Keratinocyte (primary cell): ENCODE measurements around the gene WNT7A. TPM values are rescaled to one million over a fixed set of nuclear protein-coding genes. Genes with fewer than 3 reads are reported as not detected.
A peak's percentile ranks its signal among the peaks of the same experiment; 100 is the strongest.

Source experiments
- DNase-seq: peaks from one replicate; pipeline ENCODE4 v3.0.0-alpha.2; 2011; ENCODE audit warnings: low read depth, missing footprints, low spot score
- FAIRE-seq: peaks from 2 replicates; lab custom pipeline; 2011; peaks lifted over from hg19 to GRCh38; lab: Jason Lieb, UNC
- H2AFZ ChIP-seq: 2 replicates; pipeline ENCODE4 v1.6.0; 2012; ENCODE audit warnings: low read length, control low read depth, inconsistent platforms; ENCODE audit not compliant: control insufficient read depth
- H3K27ac ChIP-seq: 2 replicates; pipeline ENCODE4 v1.5.1; 2011; ENCODE audit warnings: low read length; ENCODE audit not compliant: control insufficient read depth, insufficient read depth
- H3K27me3 ChIP-seq: 3 replicates; pipeline ENCODE4 v1.6.0; 2011; ENCODE audit warnings: low read length; ENCODE audit not compliant: control insufficient read depth, insufficient read depth; ENCODE audit errors: extremely low read depth
- H3K36me3 ChIP-seq, 2 experiments: 2 replicates in 1 of 2; 3 replicates in 1 of 2; pipeline ENCODE4 v1.5.1; 2011; ENCODE audit warnings: low read length in 2 of 2, mild to moderate bottlenecking in 1 of 2; ENCODE audit not compliant: control insufficient read depth in 2 of 2, insufficient read depth in 2 of 2; ENCODE audit errors: extremely low read depth in 1 of 2
- H3K4me1 ChIP-seq: 3 replicates; pipeline ENCODE4 v1.5.1; 2011; ENCODE audit warnings: low read length; ENCODE audit not compliant: control insufficient read depth, insufficient read depth; ENCODE audit errors: extremely low read depth
- H3K4me2 ChIP-seq: 3 replicates; pipeline ENCODE4 v1.6.0; 2011; ENCODE audit warnings: low read depth, low read length; ENCODE audit not compliant: control insufficient read depth, insufficient read depth; ENCODE audit errors: extremely low read depth
- H3K4me3 ChIP-seq, 3 experiments: fragments of 200-600 bp in 1 of 3; sonication (generic) in 1 of 3; 2 replicates in 2 of 3; 3 replicates in 1 of 3; pipeline ENCODE4 v1.5.1; 2011 to 2016; ENCODE audit warnings: low read length in 3 of 3, mild to moderate bottlenecking in 3 of 3, control low read depth in 2 of 3, inconsistent platforms in 1 of 3, low read depth in 1 of 3, mixed read lengths in 1 of 3, mixed run types in 1 of 3, moderate library complexity in 1 of 3; ENCODE audit not compliant: control insufficient read depth in 2 of 3, insufficient read depth in 2 of 3; ENCODE audit errors: extremely low read depth in 1 of 3
- H3K79me2 ChIP-seq: 2 replicates; pipeline ENCODE4 v1.6.0; 2012; ENCODE audit warnings: low read length; ENCODE audit not compliant: control insufficient read depth, insufficient read depth
- H3K9ac ChIP-seq: 3 replicates; pipeline ENCODE4 v1.6.0; 2011; ENCODE audit warnings: low read length; ENCODE audit not compliant: control insufficient read depth, insufficient read depth; ENCODE audit errors: extremely low read depth
- H3K9me1 ChIP-seq: 3 replicates; pipeline ENCODE4 v1.6.0; 2011; ENCODE audit warnings: low read length; ENCODE audit not compliant: control insufficient read depth, insufficient read depth; ENCODE audit errors: extremely low read depth
- H3K9me3 ChIP-seq: 2 replicates; pipeline ENCODE4 v1.5.1; 2012; ENCODE audit warnings: low read depth, low read length; ENCODE audit not compliant: control insufficient read depth
- H4K20me1 ChIP-seq: 3 replicates; pipeline ENCODE4 v1.6.0; 2011; ENCODE audit warnings: low read length; ENCODE audit not compliant: control insufficient read depth, insufficient read depth; ENCODE audit errors: extremely low read depth
- CTCF ChIP-seq, 3 experiments: IDR thresholded peaks in 1 of 3; conservative IDR thresholded peaks in 1 of 3; optimal IDR thresholded peaks in 1 of 3; 2 replicates in 2 of 3; 3 replicates in 1 of 3; pipeline versions ENCODE3 to v1.5.1; 2011; ENCODE audit warnings: low read length in 3 of 3, mild to moderate bottlenecking in 3 of 3, moderate library complexity in 2 of 3, control low read depth in 1 of 3, inconsistent platforms in 1 of 3; ENCODE audit not compliant: insufficient read depth in 2 of 3; ENCODE audit errors: extremely low read depth in 1 of 3
- EZH2 ChIP-seq: IDR thresholded peaks from one replicate; pipeline ENCODE4 v1.6.1; 2012; ENCODE audit warnings: inconsistent platforms, mild to moderate bottlenecking, low read length, moderate library complexity
- dilution Hi-C: fragments of 300-500 bp; cut with MboI; formaldehyde crosslinking; loops from one replicate; pipeline ENCODE4 v1.7.0; 2020; ENCODE audit warnings: low sequenced_read_pairs; ENCODE audit not compliant: extremely low pct_ligation_motif_present
- polyA plus RNA-seq, 5 experiments: library from polyadenylated mRNA; depleted of rRNA in 3 of 5; stranded (reverse) in 3 of 5; stranded (forward) in 1 of 5; unstranded in 1 of 5; fragments of >200 nt; gene quantifications; 1 replicate in 1 of 5; 2 replicates in 3 of 5; 3 replicates in 1 of 5; pipeline versions ENCODE4 v1.2.1 to v1.2.3, GENCODE V29; 2011 to 2012; ENCODE audit warnings: missing spikeins in 2 of 5, low read depth in 1 of 5, low replicate concordance in 1 of 5

WNT7A gene
- polyA plus RNA-seq, 1 donor (not counting 4 experiments of a cell fraction or from before 2014, with no cell fraction given): 20.3 TPM

GRCh38 chr3:13853978-13854296 is 25.9 kb downstream of the WNT7A start:
- Histone ChIP-seq H3K9ac (peak overlapping the region; percentile 67), H3K36me3 (peaks cover 14 to 50% of the 10 kb centered on the region in 2 experiments), H4K20me1 (no peaks in the 10 kb centered on the region), H3K9me3 (no peaks in the 10 kb centered on the region), H3K27ac (peak overlapping the region; percentile 97), H3K4me2 (peak overlapping the region; percentile 20), H3K4me1 (peaks cover 89% of the 10 kb centered on the region), H3K4me3 (no peak overlapping the region), H2AFZ (no peak overlapping the region), H3K9me1 (no peaks in the 10 kb centered on the region), H3K27me3 (no peaks in the 10 kb centered on the region), H3K79me2 (peaks cover 40% of the 10 kb centered on the region)
- dilution Hi-C loops: no loop called here
- no peak for TF ChIP-seq EZH2
- DNase-seq (peak; percentile 99), FAIRE-seq (peak; percentile 99)

- peak overlapping the region; percentile 20 for H3K4me2 ChIP-seq
- no peaks in the 10 kb centered on the region for H3K9me3 ChIP-seq
- no peak overlapping the region for H3K4me3 ChIP-seq
- peaks cover 89% of the 10 kb centered on the region for H3K4me1 ChIP-seq
- no peaks in the 10 kb centered on the region for H3K27me3 ChIP-seq
- no peak for DNase-seq
- H3K79me2 ChIP-seq: peaks cover 44% of the 10 kb centered on the region
- TF ChIP-seq CTCF (optimal IDR thresholded peaks at IDR 0.05 in 1 of 3, IDR thresholded peaks at IDR 0.05 in 1 of 3, conservative IDR thresholded peaks at IDR 0.05 in 1 of 3; ENCODE audit: extremely low read depth in 1 of 3, insufficient read depth in 2 of 3, low read length in 3 of 3) (no peak), EZH2 (no peak)
- H3K36me3 ChIP-seq: peaks cover 15 to 47% of the 10 kb centered on the region in 2 experiments
- no peaks in the 10 kb centered on the region for H4K20me1 ChIP-seq
- no peaks in the 10 kb centered on the region for H3K9me1 ChIP-seq
- no peak for FAIRE-seq
- H2AFZ ChIP-seq: no peak overlapping the region
- peak overlapping the region; percentile 97 for H3K27ac ChIP-seq
- peak overlapping the region; percentile 67 for H3K9ac ChIP-seq
- dilution Hi-C loops: no loop called here
These were observed 26.5 kb downstream of the WNT7A start for GRCh38 chr3:13853256-13853977.
